IPS-20b (cell line): ENCODE data around the gene CEBPB.

Source experiments
- H3K27ac ChIP-seq: one replicate; pipeline ENCODE4 v1.5.1; 2013; ENCODE audit warnings: low read length
- H3K27me3 ChIP-seq: 2 replicates; pipeline ENCODE4 v1.6.1; 2013; ENCODE audit warnings: mild to moderate bottlenecking, low read length, inconsistent platforms; ENCODE audit not compliant: insufficient read depth
- H3K36me3 ChIP-seq: 2 replicates; pipeline ENCODE4 v1.6.1; 2013; ENCODE audit warnings: low read depth, mild to moderate bottlenecking, inconsistent platforms, low read length, moderate library complexity; ENCODE audit not compliant: insufficient read depth
- H3K4me1 ChIP-seq: 2 replicates; pipeline ENCODE4 v1.6.1; 2013; ENCODE audit warnings: mild to moderate bottlenecking, control low read depth, inconsistent platforms, low read length, moderate library complexity; ENCODE audit not compliant: insufficient read depth
- H3K4me3 ChIP-seq: 2 replicates; pipeline ENCODE4 v1.5.1; 2013; ENCODE audit warnings: mild to moderate bottlenecking, low read length, inconsistent platforms
- H3K9ac ChIP-seq: 2 replicates; pipeline ENCODE4 v1.6.1; 2013; ENCODE audit warnings: low read depth, mild to moderate bottlenecking, inconsistent platforms, low read length, moderate library complexity
- H3K9me3 ChIP-seq: 2 replicates; pipeline ENCODE4 v1.6.1; 2013; ENCODE audit warnings: mild to moderate bottlenecking, low read depth, low read length, inconsistent platforms; ENCODE audit not compliant: insufficient read depth

CEBPB gene

DNA sequence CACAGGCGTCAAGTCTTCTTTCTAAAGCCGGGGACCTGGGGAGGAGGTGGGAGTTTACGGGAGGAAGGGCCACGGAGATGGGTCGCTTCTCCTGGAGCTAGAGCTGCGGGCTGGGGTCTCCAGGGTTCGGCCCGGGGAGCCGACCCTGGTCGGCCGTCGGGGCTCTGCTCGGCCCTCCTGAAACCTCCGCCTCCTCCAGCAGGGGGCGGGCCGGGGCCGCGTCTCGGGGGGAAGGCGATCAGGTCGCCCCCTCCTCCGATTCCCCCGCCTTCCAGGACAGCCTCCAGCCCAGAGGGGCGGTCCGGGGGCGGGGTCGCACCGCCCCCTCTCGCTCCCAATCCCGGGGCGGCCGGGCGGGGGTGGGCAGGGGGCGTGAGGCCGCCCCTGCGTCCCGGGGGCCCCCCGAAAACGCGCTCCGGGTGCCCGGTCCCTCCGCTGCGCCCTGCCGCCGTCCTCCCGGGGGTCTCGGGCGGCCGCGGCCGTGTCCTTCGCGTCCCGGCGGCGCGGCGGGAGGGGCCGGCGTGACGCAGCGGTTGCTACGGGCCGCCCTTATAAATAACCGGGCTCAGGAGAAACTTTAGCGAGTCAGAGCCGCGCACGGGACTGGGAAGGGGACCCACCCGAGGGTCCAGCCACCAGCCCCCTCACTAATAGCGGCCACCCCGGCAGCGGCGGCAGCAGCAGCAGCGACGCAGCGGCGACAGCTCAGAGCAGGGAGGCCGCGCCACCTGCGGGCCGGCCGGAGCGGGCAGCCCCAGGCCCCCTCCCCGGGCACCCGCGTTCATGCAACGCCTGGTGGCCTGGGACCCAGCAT lies at the start of gene CEBPB:
CEBPB (plus strand) TSS at position 580 of the 814 bp plus-strand sequence; CDS start at position 784, 204 bp downstream.
- no peaks in the 10 kb centered on the region for H3K36me3 ChIP-seq
- H3K9me3 ChIP-seq = no peaks in the 10 kb centered on the region
- H3K4me3 ChIP-seq = peak within 1 kb of the TSS; percentile 89
- H3K4me1 ChIP-seq = peaks cover 8% of the 10 kb centered on the region
- H3K27ac ChIP-seq = no peak within 1 kb of the TSS
- H3K9ac ChIP-seq = peak within 1 kb of the TSS; percentile 86; the same call in 1 of the 2 replicates
- H3K27me3 ChIP-seq = peaks cover 7% of the 10 kb centered on the region; the same call in 1 of the 2 replicates

GRCh38 chr20:50141018-50141675 lies 49.5 kb upstream of the CEBPB start:
- peaks cover 5% of the 10 kb centered on the region; the same call in 1 of the 2 replicates for H3K4me1 ChIP-seq
- no peak overlapping the region for H3K27ac ChIP-seq
- no peaks in the 10 kb centered on the region for H3K9me3 ChIP-seq
- no peak overlapping the region for H3K9ac ChIP-seq
- peaks cover 33% of the 10 kb centered on the region for H3K36me3 ChIP-seq
- no peaks in the 10 kb centered on the region for H3K27me3 ChIP-seq
- H3K4me3 ChIP-seq = no peak overlapping the region

- H3K4me3 ChIP-seq = no peak overlapping the region
- H3K9me3 ChIP-seq = no peaks in the 10 kb centered on the region
- H3K27ac ChIP-seq = no peak overlapping the region
- peaks cover 5% of the 10 kb centered on the region for H3K4me1 ChIP-seq
- H3K36me3 ChIP-seq = peaks cover 30% of the 10 kb centered on the region
- H3K27me3 ChIP-seq = no peaks in the 10 kb centered on the region
- no peak overlapping the region for H3K9ac ChIP-seq
Measured at GRCh38 chr20:50141811-50142561, 48.6 kb upstream of the CEBPB start.

DNA sequence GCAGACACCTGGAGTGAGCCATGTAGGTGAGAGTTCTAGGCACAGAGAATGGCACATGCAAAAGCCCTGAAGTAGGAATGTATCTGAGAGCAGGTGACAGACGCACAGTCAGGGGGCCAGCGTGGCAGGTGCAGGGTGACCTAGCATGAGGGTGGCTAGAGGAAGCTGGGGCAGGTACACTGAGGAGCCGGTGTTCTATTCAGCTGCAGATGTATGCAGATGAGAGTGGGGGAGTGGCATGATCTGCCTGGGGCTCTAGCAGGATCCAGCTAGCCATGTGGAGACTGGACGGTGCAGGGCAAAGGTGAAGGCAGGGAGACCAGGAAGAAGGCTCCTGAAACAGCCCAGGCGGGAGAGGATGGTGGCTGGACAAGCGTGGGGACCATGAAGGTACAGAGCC lies 47.8 kb upstream of the CEBPB start:
- Histone ChIP-seq H3K4me3 (no peak overlapping the region), H3K9ac (peak overlapping the region; percentile 6; the same call in 1 of the 2 replicates), H3K9me3 (no peaks in the 10 kb centered on the region), H3K27me3 (no peaks in the 10 kb centered on the region), H3K27ac (no peak overlapping the region), H3K36me3 (peaks cover 26% of the 10 kb centered on the region), H3K4me1 (peaks cover 10% of the 10 kb centered on the region)

DNA sequence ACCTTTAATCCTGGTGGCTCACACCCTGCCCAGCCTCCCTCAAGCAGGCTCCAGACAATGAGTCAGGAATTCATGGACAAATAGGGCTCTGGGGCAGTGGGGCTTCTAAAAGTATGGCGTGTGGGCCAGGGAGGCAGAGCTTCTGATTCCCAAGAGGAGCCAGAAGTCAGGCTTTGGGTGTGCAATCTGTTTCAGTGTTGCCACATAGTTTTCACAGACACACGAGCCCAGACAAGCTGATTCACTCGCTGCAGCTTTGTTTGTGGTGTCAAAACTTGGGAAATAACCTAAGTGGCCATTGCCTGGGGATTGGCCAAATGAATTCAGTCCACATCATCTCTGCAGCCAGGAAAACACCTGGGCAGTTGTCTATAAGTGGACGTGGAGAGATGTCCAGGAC lies 46.3 kb upstream of the CEBPB start:
- Histone ChIP-seq H3K4me3 (no peak overlapping the region), H3K9me3 (no peaks in the 10 kb centered on the region), H3K27ac (no peak overlapping the region), H3K4me1 (peaks cover 10% of the 10 kb centered on the region), H3K9ac (no peak overlapping the region), H3K27me3 (no peaks in the 10 kb centered on the region), H3K36me3 (peaks cover 31% of the 10 kb centered on the region)

DNA sequence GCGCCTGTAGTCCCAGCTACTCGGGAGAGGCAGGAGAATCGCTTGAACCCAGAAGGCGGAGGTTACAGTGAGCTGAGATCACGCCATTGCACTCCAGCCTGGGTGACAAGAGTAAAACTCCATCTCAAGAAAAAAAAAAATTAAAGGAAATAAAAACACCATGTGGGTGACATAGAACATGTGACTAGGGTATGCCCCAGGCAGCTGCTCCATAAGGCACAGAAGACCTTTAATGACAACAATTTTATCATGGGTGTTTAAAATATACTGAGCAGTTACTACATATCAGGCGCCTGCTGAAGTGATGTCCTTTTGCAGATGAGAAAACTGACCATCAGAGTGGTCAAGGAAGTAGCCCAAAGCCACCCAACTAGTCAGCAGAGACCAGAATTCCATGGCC lies 45.1 kb upstream of the CEBPB start:
- H3K36me3 ChIP-seq = peaks cover 29% of the 10 kb centered on the region
- peaks cover 10% of the 10 kb centered on the region for H3K4me1 ChIP-seq
- no peaks in the 10 kb centered on the region for H3K9me3 ChIP-seq
- H3K4me3 ChIP-seq = no peak overlapping the region
- H3K27ac ChIP-seq = no peak overlapping the region
- H3K9ac ChIP-seq = no peak overlapping the region
- H3K27me3 ChIP-seq = no peaks in the 10 kb centered on the region

GRCh38 chr20:50146214-50146613 lies 44.4 kb upstream of the CEBPB start:
- H3K27ac ChIP-seq = no peak overlapping the region
- H3K9me3 ChIP-seq = no peaks in the 10 kb centered on the region
- H3K27me3 ChIP-seq = no peaks in the 10 kb centered on the region
- peaks cover 23% of the 10 kb centered on the region for H3K36me3 ChIP-seq
- H3K4me3 ChIP-seq = no peak overlapping the region
- H3K4me1 ChIP-seq = peaks cover 13% of the 10 kb centered on the region
- H3K9ac ChIP-seq = no peak overlapping the region

GRCh38 chr20:50146732-50147662 lies 43.6 kb upstream of the CEBPB start:
- H3K27me3 ChIP-seq = no peaks in the 10 kb centered on the region
- peaks cover 15% of the 10 kb centered on the region; the same call in 1 of the 2 replicates for H3K36me3 ChIP-seq
- H3K27ac ChIP-seq = no peak overlapping the region
- H3K4me1 ChIP-seq = peaks cover 15% of the 10 kb centered on the region
- H3K9me3 ChIP-seq = no peaks in the 10 kb centered on the region
- no peak overlapping the region for H3K4me3 ChIP-seq
- peak overlapping the region; percentile 28 for H3K9ac ChIP-seq

- Histone ChIP-seq H3K9ac (no peak overlapping the region), H3K36me3 (peaks cover 11% of the 10 kb centered on the region; the same call in 1 of the 2 replicates), H3K4me1 (peaks cover 19% of the 10 kb centered on the region), H3K27me3 (peaks cover 6% of the 10 kb centered on the region; the same call in 1 of the 2 replicates), H3K9me3 (no peaks in the 10 kb centered on the region), H3K4me3 (no peak overlapping the region), H3K27ac (no peak overlapping the region)
Measured at GRCh38 chr20:50149481-50150254, 41.0 kb upstream of the CEBPB start.

- H3K9ac ChIP-seq = 0 out of 2 replicates have a peak overlapping the region, but pooled peaks have one; percentile 42
- peaks cover 19% of the 10 kb centered on the region for H3K4me1 ChIP-seq
- no peak overlapping the region for H3K4me3 ChIP-seq
Measured at GRCh38 chr20:50151034-50151743, 39.4 kb upstream of the CEBPB start.

More at GRCh38 chr20:50151034-50151743, 39.4 kb upstream of the CEBPB start:
- peaks cover 11% of the 10 kb centered on the region; the same call in 1 of the 2 replicates for H3K36me3 ChIP-seq
- no peak overlapping the region for H3K27ac ChIP-seq
- H3K27me3 ChIP-seq = peaks cover 6% of the 10 kb centered on the region; the same call in 1 of the 2 replicates
- H3K9me3 ChIP-seq = no peaks in the 10 kb centered on the region
